ENCODE measurements around the gene LMTK2. TPM values are rescaled to one million over a fixed set of nuclear protein-coding genes. Genes with fewer than 3 reads are reported as not detected.

LMTK2 gene
- total and polyA plus RNA-seq, 2 experiments from 2014 or later: 2.3 to 4.6 TPM

- 48 to 59% methylated on average over 5 of the region's 5 CpGs for WGBS, 2 experiments (ENCODE audit: low coverage in 1 of 2, low lambda C conversion rate in 2 of 2, missing lambda C conversion rate in 2 of 2)
- TF ChIP-seq EZH2phosphoT487 (IDR thresholded peaks at IDR 0.05; ENCODE audit: insufficient read depth, low read depth) (no peak), EZH2 (IDR thresholded peaks at IDR 0.05; ENCODE audit: insufficient read depth, poor library complexity, severe bottlenecking) (no peak)
Measured at GRCh38 chr7:98066208-98066607, 40.5 kb upstream of the LMTK2 start.

GRCh38 chr7:98066934-98067507, 39.6 kb upstream of the LMTK2 start:
- WGBS, 2 experiments (ENCODE audit: low coverage in 1 of 2, low lambda C conversion rate in 2 of 2, missing lambda C conversion rate in 2 of 2): 36 to 39% methylated on average over 9 of the region's 9 CpGs
- Histone ChIP-seq H3K27me3 (replicated peaks; ENCODE audit: insufficient read depth) (no peaks in the 10 kb centered on the region), H3K27ac (no peak overlapping the region), H3K4me2 (ENCODE audit: unreplicated experiment) (no peak overlapping the region), H3K9me3 (ENCODE audit: low read depth) (no peaks in the 10 kb centered on the region), H4K20me1 (ENCODE audit: insufficient read depth) (no peaks in the 10 kb centered on the region), H3K9ac (no peak overlapping the region), H2AFZ (no peak overlapping the region), H3K9me2 (ENCODE audit: insufficient read depth) (no peaks in the 10 kb centered on the region), H3K36me3 (ENCODE audit: low read depth) (no peaks in the 10 kb centered on the region), H3K4me1 (ENCODE audit: insufficient read depth) (no peaks in the 10 kb centered on the region), H3K4me3 (no peak overlapping the region), H3K79me2 (ENCODE audit: insufficient read depth) (no peaks in the 10 kb centered on the region), H3F3A (ENCODE audit: insufficient read depth) (no peaks in the 10 kb centered on the region)
- in situ Hi-C loops (cut with MboI): no loop called here
- no peak for DNase-seq
- TF ChIP-seq EZH2 (IDR thresholded peaks at IDR 0.05; ENCODE audit: insufficient read depth, poor library complexity, severe bottlenecking): no peak
- TF ChIP-seq EZH2phosphoT487 (IDR thresholded peaks at IDR 0.05; ENCODE audit: insufficient read depth, low read depth): no peak

More at GRCh38 chr7:98066208-98066607, 40.5 kb upstream of the LMTK2 start:
- no peak overlapping the region for H3K4me2 ChIP-seq (ENCODE audit: unreplicated experiment)
- H3K36me3 ChIP-seq (ENCODE audit: low read depth): no peaks in the 10 kb centered on the region
- H3K27ac ChIP-seq: no peak overlapping the region
- in situ Hi-C loops (cut with MboI): no loop called here
- no peak overlapping the region for H3K9ac ChIP-seq
- no peak for DNase-seq
- H3F3A ChIP-seq (ENCODE audit: insufficient read depth): no peaks in the 10 kb centered on the region
- H3K79me2 ChIP-seq (ENCODE audit: insufficient read depth): no peaks in the 10 kb centered on the region
- H4K20me1 ChIP-seq (ENCODE audit: insufficient read depth): no peaks in the 10 kb centered on the region
- no peak overlapping the region for H2AFZ ChIP-seq
- H3K4me3 ChIP-seq: no peak overlapping the region
- H3K9me2 ChIP-seq (ENCODE audit: insufficient read depth): no peaks in the 10 kb centered on the region
- no peaks in the 10 kb centered on the region for H3K27me3 ChIP-seq (replicated peaks; ENCODE audit: insufficient read depth)
- no peaks in the 10 kb centered on the region for H3K9me3 ChIP-seq (ENCODE audit: low read depth)
- no peaks in the 10 kb centered on the region for H3K4me1 ChIP-seq (ENCODE audit: insufficient read depth)

DNA sequence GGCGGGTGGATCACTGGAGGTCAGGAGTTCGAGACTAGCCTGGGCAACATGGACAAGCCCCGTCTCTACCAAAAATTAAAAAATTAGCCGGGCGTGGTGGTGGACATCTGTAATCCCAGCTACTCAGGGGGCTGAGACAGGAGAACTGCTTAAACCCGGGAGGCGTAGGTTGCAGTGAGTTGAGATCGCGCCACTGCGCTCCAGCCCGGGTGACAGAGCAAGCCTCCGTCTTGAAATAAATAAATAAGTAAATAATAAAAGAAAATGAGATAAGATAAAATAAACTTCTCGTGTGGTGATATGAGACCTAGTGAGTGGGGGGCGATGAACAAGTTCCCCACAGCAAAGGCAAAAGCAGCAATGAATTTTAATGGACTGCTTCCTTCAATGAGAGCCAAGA, 33.6 kb upstream of the LMTK2 start:
- no peaks in the 10 kb centered on the region for H3K9me3 ChIP-seq (ENCODE audit: low read depth)
- H3K27me3 ChIP-seq (replicated peaks; ENCODE audit: insufficient read depth): no peaks in the 10 kb centered on the region
- H2AFZ ChIP-seq: no peak overlapping the region
- in situ Hi-C loops (cut with MboI): no loop called here
- H3K36me3 ChIP-seq (ENCODE audit: low read depth): no peaks in the 10 kb centered on the region
- H3K4me2 ChIP-seq (ENCODE audit: unreplicated experiment): no peak overlapping the region
- H3K4me3 ChIP-seq: no peak overlapping the region
- WGBS, 2 experiments (ENCODE audit: low coverage in 1 of 2, low lambda C conversion rate in 2 of 2, missing lambda C conversion rate in 2 of 2): 63 to 70% methylated on average over 14 of the region's 14 CpGs
- no peak for DNase-seq
- H3K27ac ChIP-seq: no peak overlapping the region
- H3K9me2 ChIP-seq (ENCODE audit: insufficient read depth): no peaks in the 10 kb centered on the region
- no peaks in the 10 kb centered on the region for H4K20me1 ChIP-seq (ENCODE audit: insufficient read depth)
- H3K79me2 ChIP-seq (ENCODE audit: insufficient read depth): no peaks in the 10 kb centered on the region
- H3K4me1 ChIP-seq (ENCODE audit: insufficient read depth): no peaks in the 10 kb centered on the region
- no peaks in the 10 kb centered on the region for H3F3A ChIP-seq (ENCODE audit: insufficient read depth)
- TF ChIP-seq EZH2 (IDR thresholded peaks at IDR 0.05; ENCODE audit: insufficient read depth, poor library complexity, severe bottlenecking): no peak
- no peak for TF ChIP-seq EZH2phosphoT487 (IDR thresholded peaks at IDR 0.05; ENCODE audit: insufficient read depth, low read depth)
- no peak overlapping the region for H3K9ac ChIP-seq

DNA sequence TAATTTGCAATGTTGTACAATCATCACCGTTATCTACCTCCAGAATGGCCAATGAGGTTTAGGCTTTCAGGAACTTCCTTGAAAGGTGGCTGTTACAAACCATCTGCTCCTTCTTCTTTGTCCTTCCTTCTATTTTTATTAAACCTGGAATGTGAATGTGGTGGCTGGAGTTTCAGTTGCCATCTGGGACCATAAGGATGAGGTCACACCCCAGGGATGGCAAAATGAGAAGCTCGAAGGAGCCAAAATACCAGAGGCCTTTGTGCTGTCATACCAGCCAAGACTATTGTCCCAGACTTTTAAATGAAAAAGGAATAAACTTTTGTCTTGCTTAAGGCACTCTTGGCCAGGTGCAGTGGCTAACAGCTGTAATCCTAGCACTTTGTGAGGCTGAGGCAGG, 30.9 kb upstream of the LMTK2 start:
- no peak for TF ChIP-seq EZH2 (IDR thresholded peaks at IDR 0.05; ENCODE audit: insufficient read depth, poor library complexity, severe bottlenecking)
- TF ChIP-seq EZH2phosphoT487 (IDR thresholded peaks at IDR 0.05; ENCODE audit: insufficient read depth, low read depth): no peak
- no peak overlapping the region for H3K9ac ChIP-seq
- WGBS, 2 experiments (ENCODE audit: low coverage in 1 of 2, low lambda C conversion rate in 2 of 2, missing lambda C conversion rate in 2 of 2): 33 to 46% methylated on average over 2 of the region's 2 CpGs

DNA sequence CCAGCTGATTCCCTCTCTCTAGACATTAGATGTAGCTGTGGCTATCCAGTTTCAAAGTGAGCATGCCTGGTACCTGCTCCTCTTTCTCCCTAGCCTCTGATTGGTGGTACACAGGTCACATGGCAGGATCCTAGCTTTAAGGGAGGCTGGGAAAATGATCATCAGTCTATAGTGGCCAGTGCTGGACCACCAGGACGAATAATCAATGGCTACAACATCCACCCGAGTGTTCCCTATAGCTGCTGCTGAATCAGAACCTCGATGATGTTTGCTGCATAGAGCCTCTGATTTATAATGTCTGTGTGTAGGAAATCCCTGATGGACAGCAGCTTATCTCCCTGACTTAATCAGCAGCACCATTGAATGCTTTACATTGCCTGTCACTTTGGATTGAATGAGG, 28.9 kb upstream of the LMTK2 start:
- in situ Hi-C loops (cut with MboI): no loop called here
- H3K9me2 ChIP-seq (ENCODE audit: insufficient read depth): no peaks in the 10 kb centered on the region
- no peak for DNase-seq
- H3K79me2 ChIP-seq (ENCODE audit: insufficient read depth): no peaks in the 10 kb centered on the region
- 12 to 16% methylated on average over 3 of the region's 3 CpGs for WGBS, 2 experiments (ENCODE audit: low coverage in 1 of 2, low lambda C conversion rate in 2 of 2, missing lambda C conversion rate in 2 of 2)
- no peaks in the 10 kb centered on the region for H3K4me1 ChIP-seq (ENCODE audit: insufficient read depth)
- no peak overlapping the region for H2AFZ ChIP-seq
- H3K4me3 ChIP-seq: no peak overlapping the region
- no peak overlapping the region for H3K4me2 ChIP-seq (ENCODE audit: unreplicated experiment)
- TF ChIP-seq EZH2phosphoT487 (IDR thresholded peaks at IDR 0.05; ENCODE audit: insufficient read depth, low read depth) (no peak), EZH2 (IDR thresholded peaks at IDR 0.05; ENCODE audit: insufficient read depth, poor library complexity, severe bottlenecking) (no peak)
- H3K9ac ChIP-seq: no peak overlapping the region
- H3K9me3 ChIP-seq (ENCODE audit: low read depth): no peaks in the 10 kb centered on the region
- H3K27me3 ChIP-seq (replicated peaks; ENCODE audit: insufficient read depth): no peaks in the 10 kb centered on the region
- H3F3A ChIP-seq (ENCODE audit: insufficient read depth): no peaks in the 10 kb centered on the region
- H3K27ac ChIP-seq: no peak overlapping the region
- H4K20me1 ChIP-seq (ENCODE audit: insufficient read depth): no peaks in the 10 kb centered on the region
- H3K36me3 ChIP-seq (ENCODE audit: low read depth): no peaks in the 10 kb centered on the region

More for the DNA sequence above, 30.9 kb upstream of the LMTK2 start:
- Histone ChIP-seq H3K4me3 (no peak overlapping the region), H3K4me2 (ENCODE audit: unreplicated experiment) (no peak overlapping the region), H4K20me1 (ENCODE audit: insufficient read depth) (no peaks in the 10 kb centered on the region), H3K4me1 (ENCODE audit: insufficient read depth) (no peaks in the 10 kb centered on the region), H3K36me3 (ENCODE audit: low read depth) (no peaks in the 10 kb centered on the region), H3F3A (ENCODE audit: insufficient read depth) (no peaks in the 10 kb centered on the region), H3K9me2 (ENCODE audit: insufficient read depth) (no peaks in the 10 kb centered on the region), H3K79me2 (ENCODE audit: insufficient read depth) (no peaks in the 10 kb centered on the region), H2AFZ (no peak overlapping the region), H3K9me3 (ENCODE audit: low read depth) (no peaks in the 10 kb centered on the region), H3K27ac (no peak overlapping the region), H3K27me3 (replicated peaks; ENCODE audit: insufficient read depth) (no peaks in the 10 kb centered on the region)
- no peak for DNase-seq
- in situ Hi-C loops (cut with MboI): no loop called here
